Mucosa of descending colon (tissue), 3 donors: Measurements from ENCODE around the gene SRBD1. TPM values are rescaled to one million over a fixed set of nuclear protein-coding genes. Genes with fewer than 3 reads are reported as not detected.
A peak's percentile ranks its signal among the peaks of the same experiment; 100 is the strongest.

Source experiments
- ATAC-seq: fragments of 200-7000 bp; cut with Tn5 transposase; one replicate; pipeline ENCODE4 v1.9.1; 2020; ENCODE audit warnings: mild to moderate bottlenecking, moderate library complexity
- DNase-seq, 3 donors: peaks; one replicate each; pipeline ENCODE4 v3.0.0-alpha.2; 2020
- H3K36me3 ChIP-seq: fragments of 200-600 bp; one replicate; pipeline ENCODE4 v1.8.0; 2021; ENCODE audit warnings: low read depth, mild to moderate bottlenecking
- H3K4me1 ChIP-seq: fragments of 200-600 bp; one replicate; pipeline ENCODE4 v1.8.0; 2021; ENCODE audit warnings: low read depth, mild to moderate bottlenecking
- H3K4me3 ChIP-seq: fragments of 200-600 bp; one replicate; pipeline ENCODE4 v1.8.0; 2021; ENCODE audit warnings: mild to moderate bottlenecking
- H3K9me3 ChIP-seq: fragments of 200-600 bp; one replicate; pipeline ENCODE4 v1.8.0; 2021; ENCODE audit warnings: mild to moderate bottlenecking
- intact Hi-C, 2 donors: fragments of 100-400 bp; cut with DNase I in 1 of 2; cut with micrococcal nuclease in 1 of 2; formaldehyde crosslinking; loops; one replicate each; pipeline versions ENCODE4 v1.11.0 to v1.11.1; 2022; cut with DNase I, micrococcal nuclease
- total RNA-seq, 3 donors: library from RNA; stranded (reverse); fragmentation: NEBNext Ultra II Directional in 2 of 3; extraction: Animal tissue kit (Norgen Biotek cat#: 25700) in 2 of 3; gene quantifications; one replicate each; pipeline versions ENCODE4 v1.2.1 to v1.2.4, GENCODE V29; 2021 to 2023
- TF ChIP-seq, protein P1 (sequence below): fragments of 200-600 bp; IDR thresholded peaks from one replicate; pipeline ENCODE4 v1.8.0; 2022; ENCODE audit warnings: antibody characterized with exemption, mild to moderate bottlenecking
- donor health status: DM: no; HTN: no; CAD: no; lungs with moderate emphysema.
- donor health status: DM: no; HTN: no; CAD: no.
- donor health status: DM: no; HTN: yes; CAD: no.

The SRBD1 gene
- total RNA-seq, 3 donors from 2014 or later, result 17.2 to 20.9 (median 17.3) TPM

DNA sequence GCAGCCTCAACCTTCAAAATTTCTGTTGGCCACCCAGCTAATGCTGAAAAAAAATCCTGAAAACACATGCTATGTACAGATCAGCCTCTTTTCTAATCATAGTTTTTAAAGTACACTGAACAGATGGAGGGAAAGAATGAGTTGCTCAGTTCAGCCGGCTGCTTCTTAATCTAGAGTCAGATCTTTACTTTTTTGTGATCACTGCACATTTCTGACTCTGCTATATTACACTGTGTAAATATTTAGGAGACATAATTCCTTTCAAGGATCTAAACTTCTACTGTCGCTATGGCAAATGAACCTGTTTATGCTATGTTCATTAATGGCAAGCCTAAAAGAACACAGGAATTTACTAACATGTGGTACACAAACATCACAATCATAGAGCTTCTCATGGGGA is 114.2 kb downstream of the SRBD1 start:
- DNase-seq (no peak), ATAC-seq (no peak)
- Histone ChIP-seq H3K4me1 (no peaks in the 10 kb centered on the region), H3K36me3 (no peaks in the 10 kb centered on the region), H3K9me3 (peaks cover 10% of the 10 kb centered on the region), H3K4me3 (no peak overlapping the region)
- intact Hi-C loops, result loop anchor here in 1 of 2 donors (5.0 kb wide), 1 partner anchor 515 kb away; no protein-coding TSS in a partner anchor
- TF ChIP-seq, protein P1, sequence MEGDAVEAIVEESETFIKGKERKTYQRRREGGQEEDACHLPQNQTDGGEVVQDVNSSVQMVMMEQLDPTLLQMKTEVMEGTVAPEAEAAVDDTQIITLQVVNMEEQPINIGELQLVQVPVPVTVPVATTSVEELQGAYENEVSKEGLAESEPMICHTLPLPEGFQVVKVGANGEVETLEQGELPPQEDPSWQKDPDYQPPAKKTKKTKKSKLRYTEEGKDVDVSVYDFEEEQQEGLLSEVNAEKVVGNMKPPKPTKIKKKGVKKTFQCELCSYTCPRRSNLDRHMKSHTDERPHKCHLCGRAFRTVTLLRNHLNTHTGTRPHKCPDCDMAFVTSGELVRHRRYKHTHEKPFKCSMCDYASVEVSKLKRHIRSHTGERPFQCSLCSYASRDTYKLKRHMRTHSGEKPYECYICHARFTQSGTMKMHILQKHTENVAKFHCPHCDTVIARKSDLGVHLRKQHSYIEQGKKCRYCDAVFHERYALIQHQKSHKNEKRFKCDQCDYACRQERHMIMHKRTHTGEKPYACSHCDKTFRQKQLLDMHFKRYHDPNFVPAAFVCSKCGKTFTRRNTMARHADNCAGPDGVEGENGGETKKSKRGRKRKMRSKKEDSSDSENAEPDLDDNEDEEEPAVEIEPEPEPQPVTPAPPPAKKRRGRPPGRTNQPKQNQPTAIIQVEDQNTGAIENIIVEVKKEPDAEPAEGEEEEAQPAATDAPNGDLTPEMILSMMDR, result no peak

DNA sequence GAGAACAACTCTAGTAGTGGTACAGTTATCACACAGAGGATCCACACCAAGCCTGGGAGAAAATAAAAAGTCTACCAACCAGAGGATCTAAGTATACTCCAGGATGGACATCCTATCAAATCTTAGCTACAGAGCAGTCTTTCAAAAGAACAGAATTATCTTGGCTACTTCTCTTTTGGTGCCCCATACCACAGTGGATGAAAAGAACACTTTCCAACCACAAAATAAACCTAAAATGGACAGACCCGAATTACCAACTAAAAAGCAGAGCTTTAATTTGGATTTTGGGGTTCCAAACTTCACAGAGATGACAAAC is 116.1 kb downstream of the SRBD1 start:
- no peaks in the 10 kb centered on the region for H3K4me1 ChIP-seq
- intact Hi-C loops, result loop anchor here (2.0 to 5.0 kb wide), 2 partner anchors 513 to 514 kb away; no protein-coding TSS in a partner anchor
- ATAC-seq, result no peak
- no peaks in the 10 kb centered on the region for H3K36me3 ChIP-seq
- TF ChIP-seq, protein P1, result no peak
- no peak for DNase-seq
- no peaks in the 10 kb centered on the region for H3K9me3 ChIP-seq
- no peak overlapping the region for H3K4me3 ChIP-seq

DNA sequence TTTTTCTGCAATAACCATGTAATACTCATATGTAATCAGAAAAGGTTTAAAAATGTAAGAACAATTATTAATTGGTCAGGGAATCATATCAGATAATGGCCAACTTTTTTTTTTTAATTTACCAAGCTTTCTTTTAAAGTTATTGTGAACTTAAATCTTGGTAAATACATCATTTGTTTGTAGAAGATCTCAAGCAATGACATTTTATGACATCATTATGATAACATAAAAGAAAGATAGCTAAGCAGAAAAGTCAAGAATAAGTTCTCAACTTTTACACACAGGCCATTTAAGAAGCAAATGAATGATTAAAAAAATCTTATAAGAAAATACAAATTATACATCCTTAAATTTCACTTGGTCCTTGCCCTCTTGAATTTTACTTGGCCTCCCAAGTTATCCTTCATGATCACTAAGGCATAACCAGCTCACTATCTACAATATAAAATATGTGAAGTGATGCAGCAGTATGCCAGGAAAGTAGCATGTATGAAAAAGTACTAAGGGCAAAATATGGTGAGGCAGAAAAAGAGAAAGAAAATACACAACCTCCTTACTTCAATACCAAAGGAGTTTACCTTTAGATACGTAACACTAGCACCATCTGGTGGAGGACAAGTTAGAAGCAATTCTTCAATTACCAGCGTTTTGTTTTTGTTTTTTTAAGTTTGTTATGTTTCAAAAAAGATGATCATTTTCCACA is 116.6 kb downstream of the SRBD1 start:
- TF ChIP-seq, protein P1, result peak; percentile 32
- intact Hi-C loops, result loop anchor here in 1 of 2 donors (2.0 kb wide), 1 partner anchor 514 kb away; no protein-coding TSS in a partner anchor
- peak in 1 of 3 donors; percentile 55 for DNase-seq
- no peaks in the 10 kb centered on the region for H3K4me1 ChIP-seq
- no peaks in the 10 kb centered on the region for H3K36me3 ChIP-seq
- H3K4me3 ChIP-seq, result no peak overlapping the region
- no peaks in the 10 kb centered on the region for H3K9me3 ChIP-seq
- ATAC-seq, result peak; percentile 52

DNA sequence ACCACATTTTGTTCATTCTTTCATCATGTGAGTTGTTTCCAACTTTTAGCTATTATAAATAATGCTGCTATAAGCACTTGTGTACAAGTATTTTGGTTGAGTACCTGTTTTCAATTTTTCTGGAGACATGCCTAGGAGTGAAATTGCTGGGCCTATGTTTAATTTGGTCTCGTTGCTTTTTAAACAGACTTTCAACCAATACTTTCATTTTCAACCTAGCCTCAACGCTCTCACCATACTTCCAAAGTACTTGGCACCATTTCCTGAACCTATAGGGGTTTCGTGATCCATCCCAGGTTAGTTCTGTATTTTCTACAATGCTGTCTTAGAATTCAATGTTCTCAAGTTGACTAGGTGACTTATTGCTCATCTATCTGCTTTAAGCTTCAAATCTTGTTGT is 126.1 kb downstream of the SRBD1 start:
- TF ChIP-seq, protein P1, result no peak
- DNase-seq (no peak), ATAC-seq (no peak)
- no peaks in the 10 kb centered on the region for H3K4me1 ChIP-seq
- H3K9me3 ChIP-seq, result no peaks in the 10 kb centered on the region
- H3K36me3 ChIP-seq, result no peaks in the 10 kb centered on the region
- intact Hi-C loops, result no loop called here
- H3K4me3 ChIP-seq, result no peak overlapping the region

DNA sequence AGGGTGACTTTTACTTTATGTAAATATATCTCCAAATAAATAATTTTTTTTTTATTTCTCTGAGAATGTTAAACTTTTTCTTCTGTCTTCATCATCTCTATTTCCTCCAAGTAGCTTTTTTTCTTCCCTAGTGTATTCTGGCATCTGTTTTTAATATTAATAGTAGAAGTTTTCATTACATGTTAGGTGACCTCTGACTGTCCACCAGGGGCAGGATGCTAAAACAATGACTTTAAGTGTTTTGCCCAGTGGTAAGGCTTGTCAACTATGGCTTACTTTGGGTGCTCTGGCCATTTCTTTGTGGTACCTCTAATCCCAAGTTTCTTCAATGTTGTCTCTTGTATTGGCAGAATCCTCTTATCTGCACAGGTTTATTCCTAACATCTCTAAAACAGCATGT is 127.1 kb downstream of the SRBD1 start:
- TF ChIP-seq, protein P1, result no peak
- H3K36me3 ChIP-seq, result no peaks in the 10 kb centered on the region
- intact Hi-C loops, result no loop called here

More for the DNA sequence above, 127.1 kb downstream of the SRBD1 start:
- no peak for ATAC-seq
- DNase-seq, result no peak
- Histone ChIP-seq H3K4me3 (no peak overlapping the region), H3K4me1 (no peaks in the 10 kb centered on the region), H3K9me3 (no peaks in the 10 kb centered on the region)
